ENCODE results near the gene HPGDS.

DNA sequence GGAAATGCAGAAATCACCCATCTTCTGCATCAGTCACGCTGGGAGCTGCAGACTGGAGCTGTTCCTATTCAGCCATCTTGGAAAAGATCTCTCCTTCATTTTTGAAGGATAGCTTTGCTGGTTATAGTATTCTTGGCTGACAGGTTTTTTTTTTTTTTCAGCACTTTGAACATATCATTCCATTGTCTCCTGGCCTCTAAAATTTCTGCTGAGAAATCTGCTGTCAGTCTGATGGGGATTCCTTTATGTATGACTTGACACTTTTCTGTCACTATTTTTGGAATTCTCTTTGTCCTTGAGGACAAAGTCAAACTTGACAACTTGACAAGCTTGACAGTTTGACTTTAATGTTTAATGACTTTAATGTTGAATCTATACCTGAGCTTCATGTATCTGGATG is 16.8 kb downstream of the HPGDS start:
- no peak for TF ChIP-seq POLR2AphosphoS5 (IDR thresholded peaks at IDR 0.05; ENCODE audit: borderline replicate concordance, low read depth, low read length)
- no peak for TF ChIP-seq EZH2 (IDR thresholded peaks at IDR 0.05)
